HepG2 (cell line): ENCODE data around the gene DLL3. TPM values are rescaled to one million over a fixed set of nuclear protein-coding genes. Genes with fewer than 3 reads are reported as not detected.
A peak's percentile ranks its signal among the peaks of the same experiment; 100 is the strongest.

Source experiments
- CBX1 ChIP-seq: IDR thresholded peaks from one replicate; pipeline ENCODE4 v1.6.1; 2016; ENCODE audit warnings: antibody characterized with exemption, low read depth
- CHD2 ChIP-seq: IDR thresholded peaks from 2 replicates; pipeline ENCODE4 v1.6.1; 2011; ENCODE audit warnings: low read depth, low read length, improper control_type of control experiment
- MEIS2 ChIP-seq: sonication (generic); formaldehyde crosslinking; IDR thresholded peaks from 2 replicates; pipeline ENCODE4 v1.9.0; 2021; ENCODE audit warnings: mild to moderate bottlenecking, missing genetic modification reagents
- MTA3 ChIP-seq: sonication (generic); formaldehyde crosslinking; IDR thresholded peaks from 2 replicates; pipeline ENCODE4 v1.4.0; 2020; ENCODE audit warnings: missing genetic modification reagents
- NAIF1 ChIP-seq: sonication (generic); formaldehyde crosslinking; IDR thresholded peaks from 2 replicates; pipeline ENCODE4 v1.5.0; 2020; ENCODE audit warnings: mild to moderate bottlenecking, missing genetic modification reagents, borderline replicate concordance
- NFKBIZ ChIP-seq: IDR thresholded peaks from 2 replicates; pipeline ENCODE4 v1.6.1; 2018; ENCODE audit warnings: missing genetic modification reagents, missing compliant biosample characterization
- NFYB ChIP-seq: sonication (generic); formaldehyde crosslinking; IDR thresholded peaks from 2 replicates; pipeline ENCODE4 v1.4.0; 2020; ENCODE audit warnings: missing genetic modification reagents
- NR2F1 ChIP-seq, 2 experiments: fragments of 450-650 bp in 1 of 2; formaldehyde crosslinking in 1 of 2; IDR thresholded peaks; 2 replicates each; pipeline versions ENCODE4 v1.5.0 to v1.6.1; 2016 to 2020; ENCODE audit warnings: mild to moderate bottlenecking in 1 of 2, missing compliant biosample characterization in 1 of 2, missing genetic modification reagents in 1 of 2, moderate library complexity in 1 of 2
- RFX5 ChIP-seq: IDR thresholded peaks from 2 replicates; pipeline ENCODE4 v1.6.1; 2011; ENCODE audit warnings: low read depth, low read length, improper control_type of control experiment
- SAFB2 ChIP-seq: sonication (generic); formaldehyde crosslinking; IDR thresholded peaks from 2 replicates; pipeline ENCODE4 v1.5.1; 2020; ENCODE audit warnings: missing genetic modification reagents, low read depth, mild to moderate bottlenecking, borderline replicate concordance
- SRY ChIP-seq: sonication (generic); formaldehyde crosslinking; IDR thresholded peaks from 2 replicates; pipeline ENCODE4 v1.8.0; 2022; ENCODE audit warnings: mild to moderate bottlenecking, missing genetic modification reagents
- TBL1XR1 ChIP-seq: fragments of 150-350 bp; IDR thresholded peaks from 2 replicates; pipeline ENCODE4 v1.6.1; 2014; ENCODE audit warnings: borderline replicate concordance, low read length; ENCODE audit not compliant: partially characterized antibody
- ZC3H4 ChIP-seq: sonication (generic); formaldehyde crosslinking; IDR thresholded peaks from 2 replicates; pipeline ENCODE4 v1.4.0; 2020; ENCODE audit warnings: missing genetic modification reagents, borderline replicate concordance
- ZFYVE20 ChIP-seq: sonication (generic); formaldehyde crosslinking; IDR thresholded peaks from 2 replicates; pipeline ENCODE4 v1.8.0; 2023; ENCODE audit warnings: low read depth, mild to moderate bottlenecking, moderate library complexity, missing genetic modification reagents, borderline replicate concordance
- ZNF607 ChIP-seq: sonication (generic); formaldehyde crosslinking; IDR thresholded peaks from 2 replicates; pipeline ENCODE4 v1.5.1; 2020; ENCODE audit warnings: missing genetic modification reagents, mild to moderate bottlenecking, borderline replicate concordance
- ZNF619 ChIP-seq: sonication (generic); formaldehyde crosslinking; IDR thresholded peaks from 2 replicates; pipeline ENCODE4 v1.4.0; 2020; ENCODE audit warnings: mild to moderate bottlenecking, missing genetic modification reagents
- ZNF776 ChIP-seq: sonication (generic); formaldehyde crosslinking; IDR thresholded peaks from 2 replicates; pipeline ENCODE4 v1.4.0; 2020; ENCODE audit warnings: mild to moderate bottlenecking, missing genetic modification reagents
- ZSCAN21 ChIP-seq: sonication (generic); formaldehyde crosslinking; IDR thresholded peaks from 2 replicates; pipeline ENCODE4 v1.8.0; 2022; ENCODE audit warnings: mild to moderate bottlenecking, missing genetic modification reagents, moderate library complexity, borderline replicate concordance
- polyA plus RNA-seq, 8 experiments: library from polyadenylated mRNA; depleted of rRNA in 3 of 8; stranded (reverse) in 7 of 8; unstranded in 1 of 8; fragments of >200 nt; fragmentation: Illumina TruSeq in 4 of 8; extraction: Trizol in 4 of 8; gene quantifications; 2 replicates each; pipeline versions ENCODE4 v1.2.1 to v1.2.3, GENCODE V29; 2011 to 2016; ENCODE audit warnings: low read depth in 4 of 8, missing spikeins in 1 of 8, mixed read lengths in 1 of 8; ENCODE audit not compliant: insufficient read depth in 1 of 8
- total RNA-seq, 5 experiments: library from RNA; depleted of rRNA; stranded (reverse); fragments of >200 nt; fragmentation: Illumina TruSeq; extraction: Trizol; gene quantifications; 2 replicates each; pipeline ENCODE4 v1.2.3, GENCODE V29; 2016; ENCODE audit warnings: low read depth in 1 of 5
- TF ChIP-seq, protein P1 (sequence below): sonication (generic); formaldehyde crosslinking; IDR thresholded peaks from 2 replicates; pipeline ENCODE4 v1.8.0; 2022; ENCODE audit warnings: mild to moderate bottlenecking, missing genetic modification reagents
- TF ChIP-seq, protein P2 (sequence below): sonication (generic); formaldehyde crosslinking; conservative IDR thresholded peaks from 2 replicates; pipeline ENCODE4 v1.4.0; 2020; ENCODE audit warnings: missing genetic modification reagents
- TF ChIP-seq, protein P3 (sequence below): IDR thresholded peaks from 2 replicates; pipeline ENCODE4 v1.6.1; 2012; ENCODE audit warnings: inconsistent platforms
- TF ChIP-seq, protein P4 (sequence below): sonication (generic); formaldehyde crosslinking; IDR thresholded peaks from 2 replicates; pipeline ENCODE4 v1.8.0; 2022; ENCODE audit warnings: mild to moderate bottlenecking, missing genetic modification reagents, moderate library complexity
- TF ChIP-seq, protein P5 (sequence below): fragments of 450-650 bp; IDR thresholded peaks from 2 replicates; pipeline ENCODE4 v1.6.1; 2016

The DLL3 gene
- total and polyA plus RNA-seq, 2 of the 13 experiments (the other 11 are each of a cell fraction or from before 2014, with no cell fraction given), result 0.35 to 0.55 TPM

DNA sequence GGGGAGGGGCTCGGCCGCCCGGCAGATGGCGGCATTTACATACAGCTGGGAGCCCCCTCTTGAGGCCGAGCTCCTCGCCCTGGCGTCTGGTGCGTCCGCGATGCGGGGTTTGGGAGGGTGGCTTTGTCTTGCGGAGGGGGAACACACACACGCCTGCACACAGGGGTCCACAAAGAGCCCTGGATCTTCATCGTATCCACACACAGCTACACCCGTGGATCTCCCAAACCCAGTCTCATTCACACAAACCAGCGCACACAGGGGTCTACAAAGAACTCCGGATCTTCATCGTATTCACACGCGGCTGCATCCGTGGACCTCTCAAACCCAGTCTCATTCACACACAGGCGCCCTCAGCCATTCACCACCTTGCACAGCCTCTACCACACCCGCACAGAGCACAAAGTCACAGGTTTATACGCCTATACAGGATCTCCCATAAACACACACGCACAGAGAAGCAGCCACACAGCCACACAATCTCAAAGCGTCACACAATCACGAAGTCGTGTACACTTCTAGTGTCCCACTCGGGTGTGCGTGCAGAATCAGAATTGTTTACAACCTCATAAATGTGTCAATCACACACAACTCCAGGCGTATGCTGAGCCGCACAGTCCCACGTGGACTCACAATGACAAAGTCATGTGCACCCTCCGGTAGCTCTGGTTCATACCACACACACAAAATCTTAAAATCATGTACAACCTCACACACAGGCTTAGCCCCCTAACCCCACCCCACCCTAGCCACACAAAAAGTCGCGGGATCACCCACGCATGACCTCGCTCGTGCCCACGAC is 550 bp upstream of the DLL3 start (continued):
- no peak for TF ChIP-seq NR2F1 (CRISPR knock-in tag; IDR thresholded peaks at IDR 0.05)
- TF ChIP-seq ZNF776 (CRISPR knock-in tag), result peak; percentile 62; the same call in 1 of the 2 replicates
- TF ChIP-seq MEIS2 (CRISPR knock-in tag), result 0 out of 2 replicates have a peak, but pooled peaks have one; percentile 16
- TF ChIP-seq, protein P1, sequence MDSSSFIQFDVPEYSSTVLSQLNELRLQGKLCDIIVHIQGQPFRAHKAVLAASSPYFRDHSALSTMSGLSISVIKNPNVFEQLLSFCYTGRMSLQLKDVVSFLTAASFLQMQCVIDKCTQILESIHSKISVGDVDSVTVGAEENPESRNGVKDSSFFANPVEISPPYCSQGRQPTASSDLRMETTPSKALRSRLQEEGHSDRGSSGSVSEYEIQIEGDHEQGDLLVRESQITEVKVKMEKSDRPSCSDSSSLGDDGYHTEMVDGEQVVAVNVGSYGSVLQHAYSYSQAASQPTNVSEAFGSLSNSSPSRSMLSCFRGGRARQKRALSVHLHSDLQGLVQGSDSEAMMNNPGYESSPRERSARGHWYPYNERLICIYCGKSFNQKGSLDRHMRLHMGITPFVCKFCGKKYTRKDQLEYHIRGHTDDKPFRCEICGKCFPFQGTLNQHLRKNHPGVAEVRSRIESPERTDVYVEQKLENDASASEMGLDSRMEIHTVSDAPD (CRISPR knock-in tag), result no peak
- TF ChIP-seq CBX1, result no peak
- TF ChIP-seq ZC3H4 (CRISPR knock-in tag), result no peak
- TF ChIP-seq TBL1XR1, result no peak
- TF ChIP-seq RFX5, result no peak
- no peak for TF ChIP-seq ZNF619 (CRISPR knock-in tag)
- no peak for TF ChIP-seq ZNF607 (CRISPR knock-in tag)
- TF ChIP-seq, protein P2, sequence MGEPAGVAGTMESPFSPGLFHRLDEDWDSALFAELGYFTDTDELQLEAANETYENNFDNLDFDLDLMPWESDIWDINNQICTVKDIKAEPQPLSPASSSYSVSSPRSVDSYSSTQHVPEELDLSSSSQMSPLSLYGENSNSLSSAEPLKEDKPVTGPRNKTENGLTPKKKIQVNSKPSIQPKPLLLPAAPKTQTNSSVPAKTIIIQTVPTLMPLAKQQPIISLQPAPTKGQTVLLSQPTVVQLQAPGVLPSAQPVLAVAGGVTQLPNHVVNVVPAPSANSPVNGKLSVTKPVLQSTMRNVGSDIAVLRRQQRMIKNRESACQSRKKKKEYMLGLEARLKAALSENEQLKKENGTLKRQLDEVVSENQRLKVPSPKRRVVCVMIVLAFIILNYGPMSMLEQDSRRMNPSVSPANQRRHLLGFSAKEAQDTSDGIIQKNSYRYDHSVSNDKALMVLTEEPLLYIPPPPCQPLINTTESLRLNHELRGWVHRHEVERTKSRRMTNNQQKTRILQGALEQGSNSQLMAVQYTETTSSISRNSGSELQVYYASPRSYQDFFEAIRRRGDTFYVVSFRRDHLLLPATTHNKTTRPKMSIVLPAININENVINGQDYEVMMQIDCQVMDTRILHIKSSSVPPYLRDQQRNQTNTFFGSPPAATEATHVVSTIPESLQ (CRISPR knock-in tag), result no peak
- no peak for TF ChIP-seq ZSCAN21 (CRISPR knock-in tag)
- TF ChIP-seq NFKBIZ (CRISPR knock-in tag), result no peak
- TF ChIP-seq ZFYVE20, result no peak
- no peak for TF ChIP-seq SAFB2 (CRISPR knock-in tag)
- no peak for TF ChIP-seq CHD2
- no peak for TF ChIP-seq MTA3 (CRISPR knock-in tag)
- TF ChIP-seq, protein P3, sequence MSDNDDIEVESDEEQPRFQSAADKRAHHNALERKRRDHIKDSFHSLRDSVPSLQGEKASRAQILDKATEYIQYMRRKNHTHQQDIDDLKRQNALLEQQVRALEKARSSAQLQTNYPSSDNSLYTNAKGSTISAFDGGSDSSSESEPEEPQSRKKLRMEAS, result no peak; the same call in 1 of the 2 replicates
- peak; percentile 80; the same call in 1 of the 2 replicates for TF ChIP-seq SRY (CRISPR knock-in tag)
- TF ChIP-seq, protein P4, sequence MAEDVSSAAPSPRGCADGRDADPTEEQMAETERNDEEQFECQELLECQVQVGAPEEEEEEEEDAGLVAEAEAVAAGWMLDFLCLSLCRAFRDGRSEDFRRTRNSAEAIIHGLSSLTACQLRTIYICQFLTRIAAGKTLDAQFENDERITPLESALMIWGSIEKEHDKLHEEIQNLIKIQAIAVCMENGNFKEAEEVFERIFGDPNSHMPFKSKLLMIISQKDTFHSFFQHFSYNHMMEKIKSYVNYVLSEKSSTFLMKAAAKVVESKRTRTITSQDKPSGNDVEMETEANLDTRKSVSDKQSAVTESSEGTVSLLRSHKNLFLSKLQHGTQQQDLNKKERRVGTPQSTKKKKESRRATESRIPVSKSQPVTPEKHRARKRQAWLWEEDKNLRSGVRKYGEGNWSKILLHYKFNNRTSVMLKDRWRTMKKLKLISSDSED (CRISPR knock-in tag), result no peak
- TF ChIP-seq NFYB (CRISPR knock-in tag), result no peak
- no peak for TF ChIP-seq NAIF1 (CRISPR knock-in tag)
- TF ChIP-seq, protein P5, sequence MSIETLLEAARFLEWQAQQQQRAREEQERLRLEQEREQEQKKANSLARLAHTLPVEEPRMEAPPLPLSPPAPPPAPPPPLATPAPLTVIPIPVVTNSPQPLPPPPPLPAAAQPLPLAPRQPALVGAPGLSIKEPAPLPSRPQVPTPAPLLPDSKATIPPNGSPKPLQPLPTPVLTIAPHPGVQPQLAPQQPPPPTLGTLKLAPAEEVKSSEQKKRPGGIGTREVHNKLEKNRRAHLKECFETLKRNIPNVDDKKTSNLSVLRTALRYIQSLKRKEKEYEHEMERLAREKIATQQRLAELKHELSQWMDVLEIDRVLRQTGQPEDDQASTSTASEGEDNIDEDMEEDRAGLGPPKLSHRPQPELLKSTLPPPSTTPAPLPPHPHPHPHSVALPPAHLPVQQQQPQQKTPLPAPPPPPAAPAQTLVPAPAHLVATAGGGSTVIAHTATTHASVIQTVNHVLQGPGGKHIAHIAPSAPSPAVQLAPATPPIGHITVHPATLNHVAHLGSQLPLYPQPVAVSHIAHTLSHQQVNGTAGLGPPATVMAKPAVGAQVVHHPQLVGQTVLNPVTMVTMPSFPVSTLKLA, result no peak
